NK-92 (cell line): ENCODE results near the gene CYP2E1.
A peak's percentile ranks its signal among the peaks of the same experiment; 100 is the strongest.
"Not testable (repeated sequence)": the region's sequence is repeated elsewhere in the genome, so short reads cannot be mapped to it uniquely, and the experiment has no call there.

Source experiments
- DNase-seq: peaks from one replicate; lab custom pipeline; 2025; ENCODE audit not compliant: unreplicated experiment; lab: John Stamatoyannopoulos, UW

Gene CYP2E1

DNA sequence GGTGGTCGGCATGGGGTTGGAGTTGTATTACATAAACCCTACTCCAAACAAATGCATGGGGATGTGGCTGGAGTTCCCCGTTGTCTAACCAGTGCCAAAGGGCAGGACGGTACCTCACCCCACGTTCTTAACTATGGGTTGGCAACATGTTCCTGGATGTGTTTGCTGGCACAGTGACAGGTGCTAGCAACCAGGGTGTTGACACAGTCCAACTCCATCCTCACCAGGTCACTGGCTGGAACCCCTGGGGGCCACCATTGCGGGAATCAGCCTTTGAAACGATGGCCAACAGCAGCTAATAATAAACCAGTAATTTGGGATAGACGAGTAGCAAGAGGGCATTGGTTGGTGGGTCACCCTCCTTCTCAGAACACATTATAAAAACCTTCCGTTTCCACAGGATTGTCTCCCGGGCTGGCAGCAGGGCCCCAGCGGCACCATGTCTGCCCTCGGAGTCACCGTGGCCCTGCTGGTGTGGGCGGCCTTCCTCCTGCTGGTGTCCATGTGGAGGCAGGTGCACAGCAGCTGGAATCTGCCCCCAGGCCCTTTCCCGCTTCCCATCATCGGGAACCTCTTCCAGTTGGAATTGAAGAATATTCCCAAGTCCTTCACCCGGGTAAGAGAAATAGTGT is at the start of gene CYP2E1:
Gene CYP2E1 (plus strand): TSS at position 407 of the 632 bp plus-strand sequence. CDS start 33 bp downstream, at position 440.
- DNase-seq, result no peak

DNA sequence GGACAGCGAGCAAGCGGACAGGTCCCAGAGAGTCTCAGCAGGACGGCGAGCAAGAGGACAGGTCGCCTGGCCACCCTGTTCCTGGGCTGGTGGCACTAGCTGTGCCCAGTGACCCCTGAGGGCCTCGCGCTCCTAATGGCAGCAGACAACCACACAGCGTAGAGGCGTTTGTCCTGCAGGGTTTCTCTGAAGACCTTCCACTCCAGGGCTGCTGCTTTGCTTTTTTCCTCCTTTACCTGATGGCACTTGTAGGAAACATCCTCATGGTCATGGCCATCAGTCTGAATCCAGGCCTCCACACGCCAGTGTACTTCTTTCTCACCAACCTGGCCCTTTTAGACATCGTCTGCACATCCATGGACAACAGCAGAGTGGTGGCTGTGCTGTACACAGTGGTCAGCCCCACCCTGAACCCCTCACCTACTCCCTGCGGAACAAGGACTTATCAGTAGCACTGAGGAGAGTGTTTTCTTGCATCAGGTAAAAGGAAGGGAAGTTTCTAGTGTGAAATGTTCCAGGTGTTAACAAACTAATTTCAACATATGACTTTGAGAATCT is 46.0 kb upstream of the CYP2E1 start:
- DNase-seq, result no peak

DNA sequence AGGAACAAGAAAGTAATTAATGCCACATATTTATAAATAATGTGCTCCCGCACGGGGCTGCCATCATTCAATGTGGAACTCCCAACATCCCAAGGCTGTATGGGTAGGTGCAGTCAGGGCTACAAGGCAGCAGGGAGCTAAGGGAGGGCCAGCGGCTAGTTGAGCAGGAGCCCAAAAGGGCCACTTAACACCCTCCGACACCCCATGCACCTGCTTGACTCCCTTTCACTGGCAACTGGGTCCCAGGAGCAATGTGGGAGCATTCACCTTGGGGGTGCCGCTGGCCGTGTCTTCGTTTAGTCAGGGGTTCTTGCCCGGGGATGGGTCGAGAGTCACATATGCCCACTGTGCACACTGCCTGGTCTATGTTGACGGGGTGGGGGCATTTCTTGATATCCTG is 45.5 kb upstream of the CYP2E1 start:
- no peak for DNase-seq

DNA sequence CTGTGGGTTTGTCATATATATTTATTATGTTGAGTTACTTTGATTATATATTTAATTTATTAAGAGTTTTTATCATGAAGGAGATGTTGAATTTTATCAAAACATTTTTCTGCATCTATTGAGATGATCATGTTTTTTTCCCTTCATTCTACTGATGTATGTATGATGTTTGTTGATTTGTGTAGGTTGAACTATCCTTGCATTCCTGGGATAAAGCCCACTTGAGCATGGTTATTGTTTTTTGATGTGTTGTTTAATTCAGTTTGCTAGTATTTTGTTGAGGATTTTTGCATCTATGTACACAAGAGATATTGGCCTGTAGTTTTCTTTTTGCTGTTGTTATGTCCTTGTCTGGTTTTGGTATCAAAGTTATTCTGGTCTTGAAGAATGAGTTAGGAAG is 42.3 kb upstream of the CYP2E1 start:
- DNase-seq, result no peak

DNA sequence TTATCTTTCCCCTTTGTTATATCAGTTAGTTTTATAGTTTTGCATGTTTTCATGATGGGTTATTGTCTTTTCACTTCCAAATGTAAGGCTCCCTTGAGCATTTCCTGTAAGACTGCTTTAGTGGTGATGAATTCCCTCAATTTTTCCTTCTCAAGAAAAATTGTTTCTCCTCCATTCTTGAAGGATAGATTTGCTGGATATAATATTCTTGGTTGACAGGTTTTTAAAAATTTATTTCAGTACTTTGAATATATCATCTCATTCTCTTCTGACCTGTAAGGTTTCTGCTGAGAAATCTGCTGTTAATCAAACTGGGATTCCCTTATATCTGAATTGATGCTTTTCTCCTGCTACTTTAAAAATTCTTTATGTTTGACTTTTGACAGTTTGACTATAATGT is 40.1 kb upstream of the CYP2E1 start:
- no peak for DNase-seq

DNA sequence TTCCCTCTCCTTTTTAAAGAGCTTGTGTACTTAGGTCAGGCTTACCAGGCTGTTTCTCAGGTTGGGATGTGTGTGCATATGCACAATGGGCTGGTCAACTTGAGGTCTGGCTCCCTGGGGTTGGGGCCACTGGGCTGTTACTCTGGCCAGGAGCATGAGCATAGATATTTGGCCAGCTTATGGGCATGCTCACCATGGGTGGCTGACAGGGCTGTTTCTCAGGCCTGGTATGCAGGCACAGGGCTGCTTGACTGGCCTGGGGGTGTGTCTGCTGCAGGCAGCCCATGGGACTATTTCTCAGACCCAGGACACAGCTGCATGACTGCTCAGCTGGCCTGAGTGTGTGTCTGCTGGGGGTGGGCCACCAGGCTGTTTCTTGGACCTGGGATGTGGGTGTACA is 38.8 kb upstream of the CYP2E1 start:
- no peak for DNase-seq

DNA sequence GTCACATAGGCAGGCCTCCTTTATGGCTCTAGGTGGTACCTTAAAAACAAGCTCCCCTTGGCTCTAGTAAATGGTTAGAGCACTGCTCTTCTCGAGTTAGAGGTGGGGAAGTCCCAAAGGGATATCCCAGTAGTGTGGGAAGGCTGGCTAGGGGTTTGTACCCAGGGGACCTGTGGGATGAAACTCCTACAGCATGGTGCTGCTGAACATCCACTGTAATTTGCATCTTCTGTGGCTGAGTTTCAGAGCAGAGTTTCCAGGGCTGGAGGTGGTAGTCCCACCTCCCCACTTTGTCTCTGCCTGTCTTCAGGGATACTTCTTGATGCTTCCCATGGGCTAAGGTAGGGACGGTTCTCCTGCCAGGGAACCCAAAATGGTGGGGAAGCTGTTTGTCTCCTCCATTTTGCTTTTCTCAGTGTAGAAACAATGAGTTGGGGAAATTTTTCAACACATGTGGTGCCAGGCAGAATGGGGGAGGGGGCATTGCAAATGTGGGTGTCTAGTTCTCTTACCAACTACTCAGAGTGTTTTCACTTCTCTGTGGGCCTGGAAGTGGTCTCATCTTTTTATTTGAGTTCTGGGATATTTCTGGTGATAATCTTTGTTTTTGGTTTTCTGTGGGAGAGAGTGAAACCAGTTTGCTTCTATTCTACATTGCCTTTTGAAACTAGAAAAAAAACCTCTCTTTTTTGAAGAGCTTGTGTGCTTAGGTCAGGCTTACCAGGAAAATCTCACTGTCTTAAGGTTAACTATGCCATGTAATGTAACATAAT is 37.2 kb upstream of the CYP2E1 start:
- no peak for DNase-seq

DNA sequence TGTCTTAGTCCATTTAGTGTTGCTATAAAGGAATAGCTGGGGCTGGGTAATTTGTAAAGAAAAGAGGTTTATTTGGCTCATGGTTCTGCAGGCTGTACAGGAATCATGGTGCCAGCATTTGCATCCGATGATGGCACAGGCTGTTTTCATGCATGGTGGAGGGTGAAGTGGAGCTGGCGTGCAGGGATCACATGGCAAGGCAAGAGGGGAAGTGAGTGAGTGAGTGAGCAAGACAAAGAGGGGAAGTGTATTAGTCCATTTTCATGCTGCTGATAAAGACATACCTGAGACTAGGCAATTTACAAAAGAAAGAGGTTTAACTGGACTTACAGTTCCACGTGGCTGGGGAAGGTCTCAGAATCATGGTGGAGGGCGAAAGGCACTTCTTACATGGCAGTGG is 33.6 kb upstream of the CYP2E1 start:
- DNase-seq, result not testable (repeated sequence)

DNA sequence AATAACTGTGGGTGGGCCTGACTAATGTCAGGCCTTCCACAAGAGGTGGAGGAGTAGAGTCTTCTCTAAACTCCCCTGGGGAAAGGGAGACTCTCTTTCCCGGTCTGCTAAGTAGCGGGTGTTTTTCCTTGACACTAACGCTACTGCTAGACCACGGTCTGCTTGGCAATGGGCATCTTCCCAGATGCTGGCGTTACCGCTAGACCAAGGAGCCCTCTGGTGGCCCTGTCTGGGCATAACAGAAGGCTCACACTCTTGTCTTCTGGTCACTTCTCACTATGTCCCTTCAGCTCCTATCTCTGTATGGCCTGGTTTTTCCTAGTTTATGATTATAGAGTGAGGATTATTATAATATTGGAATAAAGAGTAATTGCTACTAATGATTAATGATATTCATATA is 29.8 kb upstream of the CYP2E1 start:
- not testable (repeated sequence) for DNase-seq

DNA sequence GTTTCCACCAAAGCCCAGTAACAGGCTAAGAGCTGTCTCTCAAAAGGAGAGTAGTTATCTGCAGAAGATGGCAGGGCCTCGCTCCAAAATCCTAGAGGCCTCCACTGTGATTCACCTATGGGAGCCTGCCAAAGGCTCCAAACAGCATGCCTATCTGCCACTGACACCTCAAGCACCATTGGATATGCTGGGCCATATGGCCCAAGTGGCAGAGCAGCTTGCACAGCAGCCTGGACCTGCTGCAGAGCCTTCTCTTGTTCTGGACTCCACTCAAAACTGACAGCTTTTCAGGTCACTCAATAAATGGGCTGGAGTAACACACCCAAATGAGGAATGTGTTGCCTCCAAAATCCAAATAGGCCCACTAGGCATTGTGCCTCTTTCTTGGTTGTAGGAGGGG is 28.0 kb upstream of the CYP2E1 start:
- not testable (repeated sequence) for DNase-seq

DNA sequence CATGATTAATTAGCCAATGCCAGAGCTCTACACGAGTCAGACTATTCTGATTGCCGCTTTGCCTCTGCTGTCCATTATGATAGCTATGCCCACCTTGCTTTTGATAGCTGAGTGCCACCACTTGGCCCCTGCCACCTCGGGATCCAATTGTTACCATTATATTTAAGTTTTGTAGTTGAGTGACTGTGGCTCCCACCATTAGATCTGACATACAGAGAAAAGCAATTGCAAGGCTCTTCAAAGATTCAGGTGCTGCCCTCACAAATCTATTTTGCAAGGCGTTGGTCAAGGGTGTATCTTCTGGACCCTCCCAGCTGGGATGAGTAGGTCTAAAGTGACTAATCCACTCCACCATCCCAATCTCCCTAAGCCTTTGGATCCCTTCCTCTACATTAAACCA is 26.3 kb upstream of the CYP2E1 start:
- not testable (repeated sequence) for DNase-seq

DNA sequence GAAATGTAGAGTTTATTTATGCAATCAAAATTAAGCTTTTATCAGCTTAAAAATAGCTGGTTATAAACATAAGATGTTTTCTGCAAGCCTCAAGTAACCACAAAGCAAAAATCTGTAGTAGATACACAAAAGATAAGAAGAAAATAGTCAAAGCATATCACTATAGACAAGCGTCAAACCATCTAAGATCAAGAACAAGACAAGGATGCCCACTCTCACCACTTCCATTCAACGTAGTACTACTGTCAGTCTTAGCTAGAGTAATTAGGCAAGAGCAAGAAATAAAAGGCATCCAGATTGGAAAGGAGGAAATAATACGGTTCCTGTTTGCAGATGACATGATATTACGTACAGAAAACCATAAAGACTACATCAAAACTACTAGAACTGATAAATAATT is 17.5 kb upstream of the CYP2E1 start:
- no peak for DNase-seq

DNA sequence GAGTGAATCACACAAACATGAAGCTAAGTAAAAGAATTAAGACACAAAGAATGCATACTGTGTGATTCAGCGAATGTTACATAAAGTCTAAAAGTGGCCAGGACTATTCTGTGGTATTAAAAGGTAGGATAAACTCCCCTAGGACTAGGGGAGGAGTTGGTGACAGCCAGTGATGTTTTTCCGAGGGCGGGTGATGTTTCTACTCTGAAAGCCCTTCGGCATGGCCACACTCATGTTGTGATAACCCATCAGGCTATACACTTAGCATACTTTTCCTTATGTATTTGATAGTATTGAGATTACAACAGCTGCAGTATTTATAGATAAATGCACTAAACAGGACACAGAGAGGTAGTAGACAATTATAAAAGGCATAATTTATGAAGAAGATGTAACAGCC is 15.8 kb upstream of the CYP2E1 start:
- no peak for DNase-seq

DNA sequence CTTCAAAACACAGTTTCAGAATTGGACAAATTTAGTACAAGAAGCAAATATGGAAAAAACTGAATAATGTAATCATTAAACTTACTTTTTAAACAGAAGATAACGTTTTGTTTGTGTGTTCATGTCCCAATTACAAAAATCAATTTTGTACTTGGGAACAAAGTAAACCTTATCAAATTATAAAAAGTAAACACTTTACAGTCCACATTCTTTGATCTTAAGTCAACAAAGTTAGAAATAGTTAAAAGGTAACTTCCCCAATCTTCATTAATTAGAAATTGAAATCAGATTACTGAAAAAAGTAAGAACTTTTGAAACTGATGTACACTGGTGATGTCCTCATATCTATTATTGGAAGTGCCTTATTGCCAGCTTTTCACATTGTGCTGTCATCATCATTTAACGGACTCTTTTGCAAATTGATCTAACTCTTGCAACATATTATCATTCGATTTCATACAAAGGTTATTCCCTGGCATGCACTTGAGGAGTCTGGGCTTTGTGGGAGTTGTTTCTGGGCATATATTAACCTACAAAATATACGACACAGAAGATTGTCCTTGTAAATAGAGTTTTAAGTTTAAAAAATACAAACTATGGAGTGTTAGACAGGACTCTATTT is 15.1 kb upstream of the CYP2E1 start:
- no peak for DNase-seq

DNA sequence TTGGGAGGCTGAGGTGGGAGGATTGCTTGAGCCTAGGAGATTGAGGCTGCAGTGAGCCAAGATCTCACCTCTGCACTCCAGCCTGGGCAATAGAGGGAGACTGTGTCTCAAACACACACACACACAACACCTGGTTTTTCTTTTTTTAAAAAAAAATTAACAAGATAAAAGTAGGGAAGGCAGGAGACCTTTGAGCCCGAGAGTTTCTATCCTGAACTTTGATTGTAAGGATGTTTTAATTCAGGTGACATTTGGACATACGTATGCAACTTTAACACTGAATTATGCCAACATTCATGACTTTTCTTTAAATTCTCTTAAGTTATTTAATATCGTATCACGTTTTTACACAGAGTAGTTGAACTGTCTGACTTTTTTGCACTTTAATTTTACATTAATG is 11.7 kb upstream of the CYP2E1 start:
- DNase-seq, result no peak

DNA sequence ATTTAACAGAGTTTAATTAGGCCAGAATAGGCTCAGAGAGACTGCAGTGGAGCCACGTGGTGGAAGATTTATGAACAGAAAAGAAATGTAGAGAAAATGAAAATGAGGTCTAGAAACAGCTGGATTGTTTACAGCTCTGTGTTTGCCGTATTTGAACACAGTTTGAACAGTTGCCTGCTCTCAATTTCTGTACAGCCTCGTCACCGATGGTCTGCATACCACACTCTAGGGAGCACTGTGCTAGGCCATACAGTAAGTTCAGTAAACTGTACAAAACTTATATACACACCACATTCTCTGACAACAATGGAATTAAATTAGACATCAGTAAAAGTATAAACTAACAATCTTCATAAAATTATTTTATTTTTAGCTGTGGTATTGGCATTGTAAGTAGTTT is 11.1 kb upstream of the CYP2E1 start:
- no peak for DNase-seq

DNA sequence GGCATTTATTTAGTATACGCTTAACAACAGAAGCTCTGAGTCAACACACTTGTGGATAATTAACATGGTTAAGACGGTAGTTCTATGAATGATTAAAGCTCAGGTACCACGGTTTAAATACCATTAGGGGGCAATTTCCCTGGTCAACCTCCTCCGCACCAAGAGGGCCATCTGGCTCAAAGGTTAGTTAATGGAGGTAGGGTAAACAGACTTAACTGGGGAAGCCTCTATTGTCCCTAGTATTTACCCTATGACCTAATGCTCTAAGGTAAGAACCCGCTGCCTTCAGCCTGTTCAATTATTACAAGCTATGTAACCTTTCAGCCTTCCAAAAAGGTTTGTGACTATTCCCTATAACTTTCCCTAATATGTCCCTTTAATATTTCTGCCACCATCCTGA is 8.6 kb upstream of the CYP2E1 start:
- DNase-seq, result not testable (repeated sequence)

DNA sequence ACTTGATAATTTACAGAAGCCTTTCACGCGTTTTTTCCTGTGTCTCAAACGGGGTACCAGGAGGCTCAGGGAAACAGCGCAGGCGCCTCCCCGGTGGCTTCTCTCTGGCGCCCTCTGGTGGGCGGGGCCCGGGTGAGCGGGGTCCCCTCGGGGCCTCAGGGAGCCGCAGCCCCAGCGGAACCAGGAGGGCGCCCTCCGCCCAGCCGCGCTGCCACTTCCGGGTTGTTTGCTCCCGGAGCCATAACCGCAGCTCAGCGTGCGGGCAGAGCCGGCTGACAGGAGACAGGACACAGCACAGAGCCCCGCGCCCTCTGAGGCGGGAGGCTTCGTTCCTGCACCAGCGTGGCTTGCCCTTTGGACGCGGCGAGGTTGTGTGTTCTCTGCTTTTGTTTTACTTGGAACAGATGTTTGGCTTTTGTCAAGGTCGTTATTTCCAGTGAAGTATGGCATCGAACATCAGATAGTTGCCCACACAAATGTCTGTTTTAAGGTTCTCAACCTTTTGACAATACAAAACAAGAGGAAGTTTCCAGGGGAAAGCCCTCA is 6.9 kb upstream of the CYP2E1 start:
- peak; percentile 41 for DNase-seq

DNA sequence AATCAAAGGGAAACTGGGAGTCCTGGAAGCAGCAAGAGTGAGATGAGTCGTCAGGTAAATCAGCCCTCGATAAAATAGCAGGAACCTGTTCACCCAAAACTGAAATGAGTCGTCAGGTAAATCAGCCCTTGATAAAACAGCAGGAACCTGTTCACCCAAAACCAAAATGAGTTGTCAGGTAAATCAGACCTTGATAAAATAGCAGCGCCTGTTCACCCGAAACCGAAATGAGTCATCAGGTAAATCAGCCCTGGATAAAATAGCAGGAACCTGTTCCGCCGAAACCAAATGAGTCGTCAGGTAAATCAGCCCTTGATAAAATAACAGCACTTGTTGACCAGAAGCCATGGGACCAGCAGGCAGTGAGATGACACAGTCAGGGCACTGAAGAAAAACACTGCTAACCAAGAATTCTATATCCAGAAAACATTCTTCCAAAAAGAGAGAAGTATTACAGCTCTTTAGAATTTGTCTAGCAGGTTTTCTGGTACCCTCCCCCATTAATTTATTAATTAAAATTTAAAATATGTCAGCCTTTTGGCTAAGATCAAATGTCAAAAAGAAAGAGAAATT is 3.4 kb upstream of the CYP2E1 start:
- DNase-seq, result no peak

DNA sequence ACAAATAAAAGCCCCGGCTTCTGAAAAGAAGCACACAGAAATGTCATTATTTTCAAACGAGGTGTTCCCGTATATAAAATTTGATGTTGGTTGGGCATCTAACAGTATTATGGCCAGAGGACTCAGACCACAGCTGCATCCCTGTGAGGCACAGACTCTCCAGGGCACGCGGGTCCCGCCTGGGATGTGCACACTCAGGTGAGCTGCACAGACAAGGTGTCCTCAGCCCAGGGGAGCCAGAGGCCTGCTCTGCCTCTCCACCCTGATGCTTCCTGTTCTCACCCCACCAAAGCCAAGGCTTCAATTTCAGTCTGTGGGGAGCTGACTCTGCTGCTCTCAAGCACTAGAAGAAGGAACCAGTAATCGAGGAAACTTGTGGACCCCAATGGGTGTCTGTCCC is 1.7 kb upstream of the CYP2E1 start:
- no peak for DNase-seq

DNA sequence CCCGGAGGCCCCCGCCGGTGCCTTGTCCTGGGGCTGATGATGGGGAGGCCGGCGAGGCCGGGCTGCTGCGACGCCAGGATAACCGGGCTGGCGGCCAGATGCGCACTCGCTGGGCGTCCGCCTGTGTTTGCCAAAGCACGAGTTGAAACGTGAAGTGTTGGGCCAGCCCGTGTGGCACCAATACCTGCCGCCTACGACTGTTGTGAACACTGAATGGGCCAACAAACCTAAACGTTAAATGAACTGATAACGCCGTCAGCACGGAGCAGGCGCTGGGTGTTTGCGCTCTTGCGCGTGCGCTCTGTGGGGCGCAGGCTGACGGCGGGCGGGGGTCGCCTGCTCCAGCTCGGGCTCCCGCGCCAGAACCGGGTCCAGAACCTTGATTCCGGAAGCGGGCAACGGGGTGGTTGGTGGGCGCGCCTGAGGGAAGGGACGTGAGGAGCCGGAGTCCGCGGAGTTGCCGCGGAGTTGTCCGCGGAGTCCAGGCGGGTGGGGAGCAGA is 658 bp downstream of the CYP2E1 start:
- DNase-seq, result no peak
